CD8-positive, alpha-beta memory T cell (primary cell): ENCODE data around the gene MVB12B. TPM values are rescaled to one million over a fixed set of nuclear protein-coding genes. Genes with fewer than 3 reads are reported as not detected.

Source experiments
- CTCF ChIA-PET: fragments of 350-600 bp; sonication (Branson Sonifier 250); formaldehyde crosslinking; loops from one replicate; lab custom pipeline; 2021; ENCODE audit warnings: antibody characterized with exemption; lab: Charles Lee
- POLR2A ChIA-PET: fragments of 350-600 bp; sonication (Branson Sonifier 250); formaldehyde crosslinking; loops from one replicate; lab custom pipeline; 2021; ENCODE audit warnings: antibody characterized with exemption; lab: Charles Lee
- DNase-seq, 5 donors: peaks; one replicate each; pipeline versions ENCODE4 v3.0.0 to v3.0.0-alpha.2; 2020 to 2022; ENCODE audit warnings: mixed read lengths in 1 of 5
- H3K27ac ChIP-seq: one replicate; pipeline ENCODE4 v1.7.0; 2013; ENCODE audit warnings: low read depth, mild to moderate bottlenecking, low read length, moderate library complexity
- H3K27me3 ChIP-seq: 2 replicates; pipeline ENCODE4 v1.7.0; 2013; ENCODE audit warnings: low read length, mild to moderate bottlenecking; ENCODE audit not compliant: insufficient read depth, poor library complexity, severe bottlenecking
- H3K36me3 ChIP-seq: 2 replicates; pipeline ENCODE4 v1.7.0; 2013; ENCODE audit warnings: mild to moderate bottlenecking, low read length, moderate library complexity; ENCODE audit not compliant: insufficient read depth
- H3K4me1 ChIP-seq: 2 replicates; pipeline ENCODE4 v1.7.0; 2013; ENCODE audit warnings: mild to moderate bottlenecking, low read length, moderate library complexity; ENCODE audit not compliant: insufficient read depth
- H3K4me3 ChIP-seq: 2 replicates; pipeline ENCODE4 v1.7.0; 2013; ENCODE audit warnings: mild to moderate bottlenecking, low read length
- H3K9me3 ChIP-seq: 2 replicates; pipeline ENCODE4 v1.7.0; 2013; ENCODE audit warnings: mild to moderate bottlenecking, low read length
- H3K27ac Mint-ChIP-seq, 8 donors: one replicate each; pipeline ENCODE4 v1.8.0; 2020 to 2021; ENCODE audit warnings: mixed read lengths in 8 of 8, mild to moderate bottlenecking in 6 of 8, inconsistent platforms in 3 of 8, moderate library complexity in 3 of 8
- H3K27me3 Mint-ChIP-seq, 2 donors: one replicate each; pipeline ENCODE4 v1.8.0; 2020 to 2021; ENCODE audit warnings: mixed read lengths in 2 of 2, mild to moderate bottlenecking in 1 of 2, moderate library complexity in 1 of 2
- H3K36me3 Mint-ChIP-seq, 3 donors: one replicate each; pipeline ENCODE4 v1.8.0; 2020 to 2021; ENCODE audit warnings: mixed read lengths in 3 of 3, inconsistent platforms in 1 of 3, mild to moderate bottlenecking in 1 of 3
- H3K4me1 Mint-ChIP-seq, 3 donors: one replicate each; pipeline ENCODE4 v1.8.0; 2020 to 2021; ENCODE audit warnings: mixed read lengths in 3 of 3, inconsistent platforms in 1 of 3, mild to moderate bottlenecking in 1 of 3
- H3K4me3 Mint-ChIP-seq, 7 donors: one replicate each; pipeline ENCODE4 v1.8.0; 2020 to 2021; ENCODE audit warnings: mixed read lengths in 7 of 7, mild to moderate bottlenecking in 6 of 7, moderate library complexity in 4 of 7, inconsistent platforms in 2 of 7
- H3K9me3 Mint-ChIP-seq, 5 donors: one replicate each; pipeline ENCODE4 v1.8.0; 2020 to 2022; ENCODE audit warnings: mixed read lengths in 5 of 5, mild to moderate bottlenecking in 3 of 5, moderate library complexity in 2 of 5, inconsistent platforms in 1 of 5
- polyA plus RNA-seq: library from polyadenylated mRNA; unstranded; fragments of 300-500 nt; fragmentation: Illumina TruSeq; gene quantifications from one replicate; pipeline ENCODE4 v1.2.3, GENCODE V29; 2021
- total RNA-seq, 2 experiments: library from RNA; stranded (reverse); gene quantifications; one replicate each; pipeline ENCODE4 v1.2.3, GENCODE V29; 2021

MVB12B gene
- total and polyA plus RNA-seq, 3 experiments from 2014 or later: 11.0 to 13.1 (median 12.7) TPM

DNA sequence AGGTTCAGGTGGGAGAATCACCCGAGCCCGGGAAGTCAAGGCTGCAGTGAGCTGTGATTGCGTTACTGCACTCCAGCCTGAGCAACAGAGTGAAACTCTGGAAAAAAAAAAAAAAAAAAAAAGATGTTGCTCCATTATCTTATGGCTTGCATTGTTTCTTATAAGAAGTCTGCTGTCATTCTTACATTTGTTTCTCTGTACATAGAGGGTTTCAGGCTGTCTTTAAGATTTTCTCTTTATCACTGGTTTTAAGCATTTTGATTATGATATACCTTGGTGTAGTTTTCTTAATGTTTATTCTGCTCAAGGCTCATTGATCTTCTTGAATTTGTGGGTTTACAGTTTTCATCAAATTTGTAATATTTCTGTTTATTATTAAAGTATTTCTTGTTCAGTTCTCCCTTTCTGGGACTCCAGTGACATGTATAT lies 35.2 kb downstream of the MVB12B start:
- ChIA-PET CTCF (interaction anchor here (1.0 kb wide), 1 partner anchor 138 kb away, joined by 4 read pairs; no protein-coding TSS in a partner anchor), POLR2A (no interaction called here)
- H3K27me3 Mint-ChIP-seq: no peaks in the 10 kb centered on the region

DNA sequence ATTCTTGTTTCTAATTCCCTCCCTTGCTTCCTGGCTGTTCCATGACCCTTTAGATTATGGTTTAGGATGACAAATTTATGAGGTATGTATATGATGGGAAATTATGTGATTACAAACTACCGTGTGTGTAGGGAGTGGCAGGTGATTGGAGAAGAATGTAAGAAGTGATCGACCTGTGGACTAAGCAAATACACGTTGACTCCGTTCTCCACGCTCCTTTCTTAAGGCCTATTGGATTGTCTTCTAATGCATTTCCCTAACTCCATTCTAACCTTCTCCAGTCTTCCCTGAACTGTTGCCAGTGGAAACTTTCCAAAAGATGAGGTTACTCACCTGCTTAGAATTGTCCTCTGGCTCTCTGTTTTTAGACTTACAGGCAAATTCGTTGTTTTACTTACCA lies 36.6 kb downstream of the MVB12B start:
- H3K9me3 ChIP-seq: peaks cover 13% of the 10 kb centered on the region
- Mint-ChIP-seq H3K4me1 (peaks cover 8 to 48% (median 10%) of the 10 kb centered on the region in 3 donors), H3K4me3 (no peak overlapping the region), H3K36me3 (peaks cover 14 to 52% (median 37%) of the 10 kb centered on the region in 3 donors), H3K27me3 (no peaks in the 10 kb centered on the region), H3K9me3 (peaks cover 18 to 30% (median 27%) of the 10 kb centered on the region in 5 donors), H3K27ac (no peak overlapping the region)
- no peak overlapping the region for H3K4me3 ChIP-seq
- H3K27ac ChIP-seq: no peak overlapping the region
- POLR2A ChIA-PET: no interaction called here
- no peak for DNase-seq
- H3K4me1 ChIP-seq: no peaks in the 10 kb centered on the region
- CTCF ChIA-PET: no interaction called here
- no peaks in the 10 kb centered on the region for H3K36me3 ChIP-seq
- no peaks in the 10 kb centered on the region for H3K27me3 ChIP-seq

More for the DNA sequence above, 35.2 kb downstream of the MVB12B start:
- no peak for DNase-seq
- Mint-ChIP-seq H3K36me3 (peaks cover 12 to 43% (median 37%) of the 10 kb centered on the region in 3 donors), H3K4me1 (peaks cover 4 to 48% (median 18%) of the 10 kb centered on the region in 3 donors), H3K27ac (no peak overlapping the region), H3K4me3 (no peak overlapping the region), H3K9me3 (peaks cover 18 to 30% (median 27%) of the 10 kb centered on the region in 5 donors)
- H3K4me1 ChIP-seq: no peaks in the 10 kb centered on the region
- no peak overlapping the region for H3K4me3 ChIP-seq
- peaks cover 13% of the 10 kb centered on the region for H3K9me3 ChIP-seq
- H3K27ac ChIP-seq: no peak overlapping the region
- no peaks in the 10 kb centered on the region for H3K36me3 ChIP-seq
- no peaks in the 10 kb centered on the region for H3K27me3 ChIP-seq

DNA sequence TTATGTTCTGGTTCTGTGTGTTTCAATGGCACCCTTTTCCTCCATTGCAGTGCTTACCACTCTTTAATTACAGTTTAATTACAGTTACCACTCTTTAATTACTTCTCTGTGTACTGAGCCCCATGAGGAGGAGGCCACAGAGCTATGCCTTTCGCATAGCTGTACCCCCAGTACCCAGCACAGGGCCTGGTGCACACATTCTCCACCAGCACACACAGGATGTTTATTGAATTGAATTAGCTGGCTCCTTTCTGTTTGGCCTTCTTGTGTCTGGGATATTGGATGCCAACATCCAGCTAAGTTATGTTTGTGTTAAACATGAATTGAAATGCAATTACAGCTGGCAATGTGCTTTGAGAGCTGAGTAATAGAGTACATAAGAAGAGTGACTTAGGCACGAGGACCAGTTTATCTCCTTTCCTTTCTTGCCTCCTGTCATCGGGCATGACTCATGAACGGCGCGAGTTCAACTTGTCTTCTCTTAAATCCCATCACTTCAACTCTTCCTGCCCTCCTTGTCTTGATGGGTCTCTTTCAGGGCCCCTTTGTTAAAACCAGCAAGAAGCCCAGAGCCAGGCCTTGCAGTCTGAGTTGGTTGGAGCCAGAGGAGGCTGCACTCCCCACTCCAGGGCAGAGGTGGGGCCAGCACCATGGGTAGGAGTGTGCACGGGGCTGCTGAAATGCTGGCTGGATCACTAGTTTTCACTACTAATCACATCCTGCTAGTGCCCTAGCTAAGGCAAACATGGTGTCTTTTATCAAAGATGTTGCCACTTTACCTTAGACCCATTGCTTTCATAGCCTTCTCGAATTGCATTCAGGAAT lies 37.4 kb downstream of the MVB12B start:
- peaks cover 14 to 55% (median 37%) of the 10 kb centered on the region in 3 donors for H3K36me3 Mint-ChIP-seq
- CTCF ChIA-PET: no interaction called here
- DNase-seq: no peak

DNA sequence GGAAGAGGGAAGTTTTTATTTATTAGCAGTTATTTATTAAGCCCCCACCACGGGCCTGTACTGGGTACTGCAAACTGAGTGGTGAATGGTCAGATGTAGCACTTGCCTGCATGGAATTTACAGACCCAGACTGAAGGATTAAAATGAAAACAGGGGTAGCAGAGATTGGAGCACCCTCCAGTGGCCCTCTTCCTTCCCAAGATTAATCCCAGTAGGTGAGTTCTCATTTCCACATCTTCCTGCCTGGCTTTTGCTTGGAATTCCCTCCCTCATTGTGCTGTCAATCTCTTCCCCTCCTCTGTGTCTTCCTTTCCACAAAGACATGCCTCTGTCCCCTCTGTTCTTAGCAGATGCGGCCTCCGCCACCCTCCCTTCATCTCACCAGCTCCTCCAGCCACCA lies 39.2 kb downstream of the MVB12B start:
- H3K27me3 Mint-ChIP-seq: no peaks in the 10 kb centered on the region
- Histone ChIP-seq H3K27me3 (no peaks in the 10 kb centered on the region), H3K36me3 (no peaks in the 10 kb centered on the region), H3K9me3 (peaks cover 9% of the 10 kb centered on the region), H3K27ac (no peak overlapping the region), H3K4me3 (no peak overlapping the region), H3K4me1 (no peaks in the 10 kb centered on the region)
- ChIA-PET POLR2A (no interaction called here), CTCF (no interaction called here)
- no peak for DNase-seq
- H3K4me1 Mint-ChIP-seq: peaks cover 8 to 48% (median 10%) of the 10 kb centered on the region in 3 donors
- peak overlapping the region in 3 of 8 donors; percentile 20 to 64 (median 45) for H3K27ac Mint-ChIP-seq
- H3K9me3 Mint-ChIP-seq: peaks cover 13 to 20% (median 18%) of the 10 kb centered on the region in 5 donors
- peaks cover 11 to 53% (median 25%) of the 10 kb centered on the region in 3 donors for H3K36me3 Mint-ChIP-seq
- no peak overlapping the region for H3K4me3 Mint-ChIP-seq

More for the DNA sequence above, 37.4 kb downstream of the MVB12B start:
- Mint-ChIP-seq H3K27me3 (no peaks in the 10 kb centered on the region), H3K4me1 (peaks cover 8 to 43% (median 10%) of the 10 kb centered on the region in 3 donors), H3K27ac (no peak overlapping the region), H3K4me3 (no peak overlapping the region), H3K9me3 (peaks cover 18 to 30% (median 27%) of the 10 kb centered on the region in 5 donors)
- no peaks in the 10 kb centered on the region for H3K4me1 ChIP-seq
- no peaks in the 10 kb centered on the region for H3K36me3 ChIP-seq
- H3K9me3 ChIP-seq: peaks cover 13% of the 10 kb centered on the region
- no peak overlapping the region for H3K4me3 ChIP-seq
- POLR2A ChIA-PET: no interaction called here
- no peak overlapping the region for H3K27ac ChIP-seq
- no peaks in the 10 kb centered on the region for H3K27me3 ChIP-seq

DNA sequence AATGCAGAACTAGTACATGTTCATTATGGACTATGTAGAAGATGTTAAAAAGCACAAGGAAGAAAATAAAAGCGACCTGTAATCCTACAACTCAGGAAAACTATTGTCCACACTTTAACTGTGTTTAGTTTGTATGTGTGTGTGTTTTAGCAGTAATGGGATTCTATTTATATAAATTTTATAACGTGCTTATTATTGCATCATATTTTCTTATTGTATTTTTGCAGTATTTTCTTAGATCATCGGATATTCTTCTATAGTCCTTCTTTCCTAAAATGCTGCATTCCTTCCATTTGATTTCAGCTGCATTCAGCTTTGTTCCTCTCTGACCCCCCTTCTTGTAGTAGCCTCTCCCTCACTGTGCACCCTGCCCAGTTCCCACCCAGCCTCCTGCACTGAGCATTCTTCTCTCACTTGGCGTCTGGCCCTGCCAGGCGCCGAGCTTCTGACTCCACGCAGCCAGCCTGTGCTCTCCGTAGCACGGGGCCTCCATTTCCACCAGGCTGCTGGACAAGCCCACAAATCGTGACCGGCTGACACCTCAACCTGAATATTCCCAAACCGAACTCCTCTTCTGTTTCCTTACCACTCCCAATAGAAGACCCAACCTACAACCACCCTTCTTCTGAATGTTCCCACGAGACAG lies 39.9 kb downstream of the MVB12B start:
- Mint-ChIP-seq H3K27ac (peak overlapping the region in 6 of 8 donors; percentile 14 to 77 (median 28)), H3K36me3 (peaks cover 9 to 53% (median 18%) of the 10 kb centered on the region in 3 donors), H3K9me3 (peaks cover 9 to 14% (median 11%) of the 10 kb centered on the region in 5 donors), H3K27me3 (no peaks in the 10 kb centered on the region), H3K4me3 (no peak overlapping the region), H3K4me1 (peaks cover 10 to 50% (median 10%) of the 10 kb centered on the region in 3 donors)
- Histone ChIP-seq H3K9me3 (peaks cover 8% of the 10 kb centered on the region), H3K4me3 (no peak overlapping the region), H3K27ac (no peak overlapping the region), H3K36me3 (no peaks in the 10 kb centered on the region), H3K27me3 (no peaks in the 10 kb centered on the region), H3K4me1 (no peaks in the 10 kb centered on the region)
- ChIA-PET CTCF (no interaction called here), POLR2A (no interaction called here)
- DNase-seq: no peak

DNA sequence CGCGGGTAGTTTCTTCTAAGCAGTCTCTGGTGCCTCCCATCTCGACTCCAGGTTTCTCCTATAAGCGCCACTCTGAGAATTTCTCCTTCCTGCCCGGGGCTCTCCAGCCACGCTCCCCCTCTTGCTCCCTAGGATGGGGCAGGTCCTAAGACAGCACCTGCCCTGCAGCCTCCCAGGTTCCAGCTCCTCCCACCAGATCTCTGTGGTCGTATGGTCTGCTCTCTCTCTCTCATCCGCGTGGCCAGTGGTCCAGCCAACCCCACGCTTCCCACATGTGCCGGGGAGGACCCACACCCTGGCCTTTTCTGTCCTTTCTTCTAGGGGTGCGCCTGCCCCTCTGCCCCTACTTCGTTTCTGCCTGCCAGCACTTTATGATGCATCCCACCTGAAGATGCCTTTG lies 40.5 kb downstream of the MVB12B start:
- Mint-ChIP-seq H3K4me3 (no peak overlapping the region), H3K27me3 (no peaks in the 10 kb centered on the region), H3K36me3 (peaks cover 12 to 57% (median 13%) of the 10 kb centered on the region in 3 donors), H3K27ac (peak overlapping the region in 5 of 8 donors; percentile 14 to 66 (median 27)), H3K4me1 (peaks cover 8 to 54% (median 10%) of the 10 kb centered on the region in 3 donors), H3K9me3 (peaks cover 4 to 8% (median 6%) of the 10 kb centered on the region in 5 donors)
- POLR2A ChIA-PET: no interaction called here
- H3K4me3 ChIP-seq: no peak overlapping the region
- CTCF ChIA-PET: no interaction called here
- H3K36me3 ChIP-seq: no peaks in the 10 kb centered on the region
- no peak overlapping the region for H3K27ac ChIP-seq
- peaks cover 4% of the 10 kb centered on the region for H3K9me3 ChIP-seq
- no peaks in the 10 kb centered on the region for H3K4me1 ChIP-seq
- no peak for DNase-seq
- no peaks in the 10 kb centered on the region for H3K27me3 ChIP-seq

DNA sequence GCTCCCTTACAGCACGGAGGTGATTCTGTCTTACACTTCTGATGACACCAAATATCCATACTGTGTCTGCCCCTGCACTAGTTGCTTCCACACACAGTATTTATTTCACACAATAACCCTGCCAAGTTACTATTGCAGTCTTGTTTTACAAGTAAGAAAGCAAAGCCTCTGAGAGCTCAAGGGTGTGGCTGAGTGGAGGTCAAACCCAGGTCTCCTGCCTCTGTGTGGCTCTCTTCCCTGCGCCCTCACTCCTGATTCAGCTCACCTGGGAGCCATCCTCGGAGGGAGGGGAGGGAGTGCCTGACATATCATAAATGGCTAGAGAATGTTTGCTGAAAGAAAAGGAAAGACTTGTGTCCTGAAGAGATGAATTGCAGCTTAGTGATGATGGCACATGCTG lies 41.0 kb downstream of the MVB12B start:
- no peak for DNase-seq
- Mint-ChIP-seq H3K9me3 (peaks cover 0 to 5% (median 3%) of the 10 kb centered on the region in 5 donors), H3K4me1 (peaks cover 10 to 57% (median 10%) of the 10 kb centered on the region in 3 donors), H3K27ac (peak overlapping the region in 2 of 8 donors; percentile 1 to 7), H3K4me3 (no peak overlapping the region), H3K27me3 (no peaks in the 10 kb centered on the region), H3K36me3 (peaks cover 9 to 57% (median 14%) of the 10 kb centered on the region in 3 donors)
- POLR2A ChIA-PET: no interaction called here
- H3K27me3 ChIP-seq: no peaks in the 10 kb centered on the region
- no peak overlapping the region for H3K27ac ChIP-seq
- no peak overlapping the region for H3K4me3 ChIP-seq
- H3K9me3 ChIP-seq: peaks cover under 1% of the 10 kb centered on the region
- H3K4me1 ChIP-seq: no peaks in the 10 kb centered on the region
- H3K36me3 ChIP-seq: no peaks in the 10 kb centered on the region
- CTCF ChIA-PET: no interaction called here

DNA sequence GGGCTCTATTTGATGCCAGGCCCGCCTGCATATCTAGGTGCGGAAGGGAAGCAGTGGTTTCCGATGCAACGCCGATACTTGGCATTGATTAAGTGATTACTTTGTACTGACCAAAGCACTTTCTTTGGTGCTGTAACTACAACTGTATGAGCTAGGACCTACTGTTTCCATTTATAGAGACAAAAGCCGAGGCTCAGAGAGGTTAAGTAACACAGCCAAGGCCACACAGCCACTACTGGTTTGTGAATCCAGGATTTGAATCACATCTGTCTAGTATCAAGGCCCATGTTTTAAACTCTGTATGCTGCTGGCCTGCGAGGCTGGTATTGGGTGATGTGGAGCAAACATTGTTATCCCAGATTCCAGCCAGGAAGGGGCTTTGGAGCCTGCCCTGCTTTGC lies 41.4 kb downstream of the MVB12B start:
- Mint-ChIP-seq H3K27me3 (no peaks in the 10 kb centered on the region), H3K9me3 (peaks cover 0 to 4% (median 3%) of the 10 kb centered on the region in 5 donors), H3K27ac (peak overlapping the region in 2 of 8 donors; percentile 1 to 29), H3K4me3 (no peak overlapping the region), H3K4me1 (peaks cover 10 to 60% (median 12%) of the 10 kb centered on the region in 3 donors), H3K36me3 (peaks cover 8 to 58% (median 15%) of the 10 kb centered on the region in 3 donors)
- DNase-seq: no peak
- H3K4me1 ChIP-seq: no peaks in the 10 kb centered on the region
- CTCF ChIA-PET: no interaction called here
- no peaks in the 10 kb centered on the region for H3K36me3 ChIP-seq
- no peak overlapping the region for H3K27ac ChIP-seq
- no peaks in the 10 kb centered on the region for H3K27me3 ChIP-seq
- H3K4me3 ChIP-seq: no peak overlapping the region
- no peaks in the 10 kb centered on the region for H3K9me3 ChIP-seq
- POLR2A ChIA-PET: no interaction called here
